Gastrocnemius medialis (tissue), 4 donors: ENCODE data around the gene EGFLAM. TPM values are rescaled to one million over a fixed set of nuclear protein-coding genes. Genes with fewer than 3 reads are reported as not detected.

ENCODE experiments used
- ATAC-seq, 2 donors: fragments of 150-250 bp; one replicate each; pipeline ENCODE4 v1.9.1; 2016
- DNase-seq, 2 donors: peaks; one replicate each; pipeline ENCODE4 v3.0.0-alpha.2; 2019
- H3K27ac ChIP-seq, 4 donors: fragments of 200-600 bp; sonication (generic); 1 replicate in 1 of 4; 2 replicates in 3 of 4; pipeline ENCODE4 v1.5.1; 2016 to 2018; ENCODE audit warnings: mild to moderate bottlenecking in 2 of 4, moderate library complexity in 1 of 4
- H3K27me3 ChIP-seq, 3 donors: fragments of 200-600 bp; sonication (generic) in 2 of 3; 1 replicate in 1 of 3; 2 replicates in 2 of 3; pipeline versions ENCODE4 v1.5.1 to v1.6.0; 2016 to 2019; ENCODE audit warnings: mild to moderate bottlenecking in 1 of 3, moderate library complexity in 1 of 3
- H3K36me3 ChIP-seq, 2 donors: fragments of 200-600 bp; sonication (generic) in 1 of 2; one replicate each; pipeline ENCODE4 v1.5.1; 2017 to 2018
- H3K4me1 ChIP-seq, 2 donors: fragments of 200-600 bp; sonication (generic) in 1 of 2; one replicate each; pipeline ENCODE4 v1.5.1; 2016 to 2017; ENCODE audit warnings: mild to moderate bottlenecking in 2 of 2
- H3K4me3 ChIP-seq, 4 donors: fragments of 200-600 bp; sonication (generic) in 3 of 4; 1 replicate in 1 of 4; 2 replicates in 3 of 4; pipeline ENCODE4 v1.5.1; 2016 to 2019; ENCODE audit warnings: mild to moderate bottlenecking in 2 of 4
- H3K9me3 ChIP-seq, 3 donors: fragments of 200-600 bp; sonication (generic) in 2 of 3; 1 replicate in 1 of 3; 2 replicates in 2 of 3; pipeline ENCODE4 v1.5.1; 2016 to 2019
- CTCF ChIP-seq, 5 experiments: fragments of 450-650 bp in 3 of 5; fragments of 200-600 bp in 2 of 5; sonication (generic) in 2 of 5; IDR thresholded peaks in 4 of 5; conservative IDR thresholded peaks in 1 of 5; 1 replicate in 4 of 5; 2 replicates in 1 of 5; pipeline ENCODE4 v1.5.1; 2016 to 2019; ENCODE audit warnings: antibody characterized with exemption in 5 of 5, mild to moderate bottlenecking in 3 of 5, moderate library complexity in 3 of 5
- POLR2A ChIP-seq, 2 donors: fragments of 450-650 bp; IDR thresholded peaks; one replicate each; pipeline ENCODE4 v1.6.1; 2017; ENCODE audit warnings: antibody characterized with exemption in 2 of 2, mild to moderate bottlenecking in 2 of 2, moderate library complexity in 2 of 2
- in situ Hi-C, 4 donors: fragments of 200-750 bp; cut with MboI; loops; one replicate each; pipeline versions ENCODE4 v1.15.0 to v1.8.0; 2017; ENCODE audit warnings: low sequenced_read_pairs in 4 of 4
- intact Hi-C: fragments of 100-400 bp; cut with DNase I; formaldehyde crosslinking; loops from one replicate; pipeline ENCODE4 v1.15.1; 2023; ENCODE audit warnings: low total_unique reads
- total RNA-seq, 4 donors: library from RNA; depleted of rRNA; stranded (reverse); fragments of >200 nt; gene quantifications; one replicate each; pipeline versions ENCODE4 v1.1.0 to v1.2.3, GENCODE V29; 2016

EGFLAM gene
- total RNA-seq, 4 donors from 2014 or later: 19.2 to 36.4 (median 32.7) TPM

GRCh38 chr5:38443390-38443789 is 185.0 kb downstream of the EGFLAM start:
- DNase-seq (no peak), ATAC-seq (no peak)
- intact Hi-C loops: loop anchor here (5.0 to 10.0 kb wide), 3 partner anchors 34 to 609 kb away; no protein-coding TSS in a partner anchor
- in situ Hi-C loops: loop anchor here in 3 of 4 donors (5.0 to 10.0 kb wide), 3 partner anchors 91 to 364 kb away; no protein-coding TSS in a partner anchor
- TF ChIP-seq POLR2A (IDR thresholded peaks at IDR 0.05): no peak
- TF ChIP-seq CTCF (IDR thresholded peaks at IDR 0.05 in 4 of 5, conservative IDR thresholded peaks at IDR 0.05 in 1 of 5): no peak
- no peaks in the 10 kb centered on the region for H3K9me3 ChIP-seq
- H3K36me3 ChIP-seq: no peaks in the 10 kb centered on the region
- no peak overlapping the region for H3K4me3 ChIP-seq
- no peaks in the 10 kb centered on the region for H3K27me3 ChIP-seq
- H3K27ac ChIP-seq: peak overlapping the region in 1 of 4 donors; percentile 18
- H3K4me1 ChIP-seq: peaks cover 24 to 26% of the 10 kb centered on the region in 2 donors

- H3K4me1 ChIP-seq: peaks cover 37 to 39% of the 10 kb centered on the region in 2 donors
- H3K27me3 ChIP-seq: no peaks in the 10 kb centered on the region
- peak overlapping the region; percentile 89 to 94 (median 92) for H3K27ac ChIP-seq
- no peaks in the 10 kb centered on the region for H3K36me3 ChIP-seq
- in situ Hi-C loops: loop anchor here in 3 of 4 donors (10.0 kb wide), 2 partner anchors 89 to 99 kb away; no protein-coding TSS in a partner anchor
- intact Hi-C loops: loop anchor here (1.0 to 10.0 kb wide), 4 partner anchors 21 to 611 kb away; no protein-coding TSS in a partner anchor
- DNase-seq (peak; percentile 59 to 78), ATAC-seq (peak; percentile 62 to 69)
- TF ChIP-seq POLR2A (IDR thresholded peaks at IDR 0.05) (peak in 1 of 2 donors; percentile 38), CTCF (IDR thresholded peaks at IDR 0.05 in 4 of 5, conservative IDR thresholded peaks at IDR 0.05 in 1 of 5) (no peak)
- H3K4me3 ChIP-seq: peak overlapping the region; percentile 55 to 61 (median 60)
- H3K9me3 ChIP-seq: no peaks in the 10 kb centered on the region
Measured at GRCh38 chr5:38445374-38446028, 187.1 kb downstream of the EGFLAM start.

- no peaks in the 10 kb centered on the region for H3K36me3 ChIP-seq
- in situ Hi-C loops: loop anchor here in 3 of 4 donors (10.0 kb wide), 2 partner anchors 89 to 99 kb away; no protein-coding TSS in a partner anchor
- intact Hi-C loops: loop anchor here (1.0 to 10.0 kb wide), 4 partner anchors 20 to 611 kb away; no protein-coding TSS in a partner anchor
- H3K4me3 ChIP-seq: peak overlapping the region; percentile 55 to 61 (median 60)
- peaks cover 37 to 39% of the 10 kb centered on the region in 2 donors for H3K4me1 ChIP-seq
- peak in 1 of 2 donors; percentile 52 for DNase-seq
- TF ChIP-seq CTCF (IDR thresholded peaks at IDR 0.05 in 4 of 5, conservative IDR thresholded peaks at IDR 0.05 in 1 of 5): no peak
- no peak for TF ChIP-seq POLR2A (IDR thresholded peaks at IDR 0.05)
- H3K27ac ChIP-seq: peak overlapping the region; percentile 89 to 94 (median 92)
- H3K27me3 ChIP-seq: no peaks in the 10 kb centered on the region
- H3K9me3 ChIP-seq: no peaks in the 10 kb centered on the region
- peak; percentile 46 to 47 for ATAC-seq
Measured at GRCh38 chr5:38446029-38446522, 187.7 kb downstream of the EGFLAM start.

GRCh38 chr5:38447056-38447455 is 188.7 kb downstream of the EGFLAM start:
- intact Hi-C loops (loop anchor here (2.0 to 10.0 kb wide), 3 partner anchors 88 to 612 kb away; no protein-coding TSS in a partner anchor), in situ Hi-C loops (loop anchor here in 3 of 4 donors (10.0 kb wide), 2 partner anchors 88 to 98 kb away; no protein-coding TSS in a partner anchor)
- H3K27me3 ChIP-seq: no peaks in the 10 kb centered on the region
- no peaks in the 10 kb centered on the region for H3K9me3 ChIP-seq
- no peak for ATAC-seq
- DNase-seq: no peak
- no peaks in the 10 kb centered on the region for H3K36me3 ChIP-seq
- H3K4me3 ChIP-seq: peak overlapping the region in 3 of 4 donors; percentile 55 to 61 (median 58)
- peaks cover 37 to 39% of the 10 kb centered on the region in 2 donors for H3K4me1 ChIP-seq
- H3K27ac ChIP-seq: peak overlapping the region; percentile 89 to 94 (median 92)
- TF ChIP-seq POLR2A (IDR thresholded peaks at IDR 0.05): no peak
- no peak for TF ChIP-seq CTCF (IDR thresholded peaks at IDR 0.05 in 4 of 5, conservative IDR thresholded peaks at IDR 0.05 in 1 of 5)
